Body of pancreas (tissue), 4 donors: ENCODE results near the gene ARHGDIA. TPM values are rescaled to one million over a fixed set of nuclear protein-coding genes. Genes with fewer than 3 reads are reported as not detected.
A peak's percentile ranks its signal among the peaks of the same experiment; 100 is the strongest.

Experiments
- ATAC-seq: fragments of 150-250 bp; one replicate; pipeline ENCODE4 v1.9.1; 2016
- DNase-seq, 4 donors: peaks; one replicate each; pipeline ENCODE4 v3.0.0-alpha.2; 2019
- H3K27ac ChIP-seq, 4 donors: fragments of 200-600 bp; sonication (generic); 1 replicate in 3 of 4; 2 replicates in 1 of 4; pipeline versions ENCODE4 v1.5.1 to v1.6.1; 2016 to 2019; ENCODE audit warnings: mild to moderate bottlenecking in 1 of 4, mixed read lengths in 1 of 4, moderate library complexity in 1 of 4
- H3K27me3 ChIP-seq, 2 donors: fragments of 200-600 bp; sonication (generic); one replicate each; pipeline ENCODE4 v1.6.0; 2016; ENCODE audit warnings: mild to moderate bottlenecking in 1 of 2
- H3K36me3 ChIP-seq, 2 donors: fragments of 200-600 bp; sonication (generic); replicated peaks in 1 of 2; 2 replicates each; pipeline ENCODE4 v1.5.1; 2016; ENCODE audit warnings: low read depth in 2 of 2; ENCODE audit not compliant: insufficient read depth in 1 of 2
- H3K4me1 ChIP-seq: fragments of 200-600 bp; sonication (generic); one replicate; pipeline ENCODE4 v1.6.0; 2016
- H3K4me3 ChIP-seq, 2 donors: fragments of 200-600 bp; sonication (generic); 1 replicate in 1 of 2; 2 replicates in 1 of 2; pipeline ENCODE4 v1.5.1; 2016 to 2019
- H3K9me3 ChIP-seq, 3 donors: fragments of 200-600 bp; sonication (generic); 1 replicate in 2 of 3; 2 replicates in 1 of 3; pipeline ENCODE4 v1.5.1; 2016
- CTCF ChIP-seq, 7 experiments: fragments of 450-650 bp in 4 of 7; fragments of 200-600 bp in 3 of 7; sonication (generic) in 3 of 7; IDR thresholded peaks; one replicate each; pipeline ENCODE4 v1.5.1; 2016 to 2019; ENCODE audit warnings: antibody characterized with exemption in 7 of 7
- POLR2A ChIP-seq, 3 donors: fragments of 450-650 bp; IDR thresholded peaks; one replicate each; pipeline ENCODE4 v1.6.1; 2016; ENCODE audit warnings: antibody characterized with exemption in 3 of 3, mild to moderate bottlenecking in 2 of 3
- WGBS, 2 donors: methylation state at CpG; one replicate each; pipeline ENCODE4 v1.1.5; 2017; 5-methylcytosine and 5-hydroxymethylcytosine counted together
- intact Hi-C: fragments of 100-400 bp; cut with DNase I; formaldehyde crosslinking; loops from one replicate; pipeline ENCODE4 v1.15.1; 2023
- total RNA-seq, 2 donors: library from RNA; depleted of rRNA; stranded (reverse); fragments of >200 nt; gene quantifications; one replicate each; pipeline ENCODE4 v1.1.0, GENCODE V29; 2016

Gene ARHGDIA
- total RNA-seq, 2 donors from 2014 or later: 109 to 141 TPM

GRCh38 chr17:81849457-81849856, 21.7 kb downstream of the ARHGDIA start:
- Histone ChIP-seq H3K4me3 (no peak overlapping the region), H3K27me3 (no peaks in the 10 kb centered on the region), H3K9me3 (no peaks in the 10 kb centered on the region), H3K36me3 (peaks cover 37 to 52% of the 10 kb centered on the region in 2 donors), H3K27ac (no peak overlapping the region), H3K4me1 (peaks cover 21% of the 10 kb centered on the region)
- ATAC-seq: no peak
- 88 to 90% methylated on average over 12 of the region's 12 CpGs for WGBS, 2 donors
- intact Hi-C loops: no loop called here
- no peak for DNase-seq
- TF ChIP-seq CTCF (IDR thresholded peaks at IDR 0.05) (no peak), POLR2A (IDR thresholded peaks at IDR 0.05) (no peak)

GRCh38 chr17:81846743-81847689, 24.1 kb downstream of the ARHGDIA start:
- DNase-seq: peak in 1 of 4 donors; percentile 42
- no peak for TF ChIP-seq POLR2A (IDR thresholded peaks at IDR 0.05)
- no peak for TF ChIP-seq CTCF (IDR thresholded peaks at IDR 0.05)
- peaks cover 26% of the 10 kb centered on the region for H3K4me1 ChIP-seq
- no peak for ATAC-seq
- H3K36me3 ChIP-seq: peaks cover 47 to 53% of the 10 kb centered on the region in 2 donors
- H3K27ac ChIP-seq: peak overlapping the region in 2 of 4 donors; percentile 14 to 27
- H3K4me3 ChIP-seq: no peak overlapping the region
- H3K9me3 ChIP-seq: no peaks in the 10 kb centered on the region
- H3K27me3 ChIP-seq: no peaks in the 10 kb centered on the region
- WGBS, 2 donors: 58 to 64% methylated on average over 11 to 24 of the region's 24 CpGs
- intact Hi-C loops: no loop called here

GRCh38 chr17:81845881-81846742, 25.0 kb downstream of the ARHGDIA start:
- Histone ChIP-seq H3K4me3 (no peak overlapping the region), H3K4me1 (peaks cover 35% of the 10 kb centered on the region), H3K27me3 (no peaks in the 10 kb centered on the region), H3K36me3 (peaks cover 42 to 46% of the 10 kb centered on the region in 2 donors), H3K9me3 (no peaks in the 10 kb centered on the region), H3K27ac (peak overlapping the region in 2 of 4 donors; percentile 14 to 27)
- DNase-seq (no peak), ATAC-seq (no peak)
- 84 to 86% methylated on average over 21 to 38 of the region's 38 CpGs for WGBS, 2 donors
- intact Hi-C loops: no loop called here
- TF ChIP-seq CTCF (IDR thresholded peaks at IDR 0.05) (no peak), POLR2A (IDR thresholded peaks at IDR 0.05) (no peak)

GRCh38 chr17:81845361-81845760, 25.8 kb downstream of the ARHGDIA start:
- H3K36me3 ChIP-seq: peaks cover 42% of the 10 kb centered on the region in 2 donors
- no peak for ATAC-seq
- TF ChIP-seq CTCF (IDR thresholded peaks at IDR 0.05) (no peak), POLR2A (IDR thresholded peaks at IDR 0.05) (no peak)
- H3K27ac ChIP-seq: peak overlapping the region in 1 of 4 donors; percentile 27
- intact Hi-C loops: no loop called here
- WGBS, 2 donors: 85 to 88% methylated on average over 11 to 13 of the region's 13 CpGs
- no peak overlapping the region for H3K4me3 ChIP-seq
- no peaks in the 10 kb centered on the region for H3K27me3 ChIP-seq
- peaks cover 40% of the 10 kb centered on the region for H3K4me1 ChIP-seq
- no peaks in the 10 kb centered on the region for H3K9me3 ChIP-seq
- DNase-seq: no peak
